Ishikawa (cell line): ENCODE data around the gene UNC79.

Experiments used
- CEBPB ChIP-seq: IDR thresholded peaks from 2 replicates; pipeline ENCODE4 v1.6.1; 2012
- CREB1 ChIP-seq: IDR thresholded peaks from 2 replicates; pipeline ENCODE4 v1.6.1; 2012; ENCODE audit warnings: low read depth
- EGR1 ChIP-seq: IDR thresholded peaks from 2 replicates; pipeline ENCODE4 v1.6.1; 2012
- EP300 ChIP-seq: IDR thresholded peaks from 2 replicates; pipeline ENCODE4 v1.6.1; 2012; ENCODE audit warnings: borderline replicate concordance
- FOXM1 ChIP-seq: IDR thresholded peaks from 2 replicates; pipeline ENCODE4 v1.6.1; 2012; ENCODE audit warnings: low read depth, borderline replicate concordance
- NFIC ChIP-seq: IDR thresholded peaks from 2 replicates; pipeline ENCODE4 v1.6.1; 2012
- RAD21 ChIP-seq: IDR thresholded peaks from 2 replicates; pipeline ENCODE4 v1.6.1; 2012; ENCODE audit warnings: low read depth
- REST ChIP-seq: IDR thresholded peaks from 2 replicates; pipeline ENCODE4 v1.6.1; 2012; ENCODE audit warnings: low read depth, mild to moderate bottlenecking
- TAF1 ChIP-seq: IDR thresholded peaks from 2 replicates; pipeline ENCODE4 v1.6.1; 2012; ENCODE audit warnings: low read depth, mild to moderate bottlenecking
- TCF12 ChIP-seq: IDR thresholded peaks from 2 replicates; pipeline ENCODE4 v1.6.1; 2012; ENCODE audit warnings: low read depth
- TEAD4 ChIP-seq: IDR thresholded peaks from 2 replicates; pipeline ENCODE4 v1.6.1; 2012
- USF1 ChIP-seq: IDR thresholded peaks from 2 replicates; pipeline ENCODE4 v1.6.1; 2012
- YY1 ChIP-seq: IDR thresholded peaks from 2 replicates; pipeline ENCODE4 v1.6.1; 2012; ENCODE audit warnings: low read depth
- ZBTB7A ChIP-seq: IDR thresholded peaks from 2 replicates; pipeline ENCODE4 v1.6.1; 2012; ENCODE audit warnings: low read depth
- TF ChIP-seq, protein P1 (sequence below): IDR thresholded peaks from 2 replicates; pipeline ENCODE4 v1.6.1; 2012

UNC79 gene

GRCh38 chr14:93683226-93683625, 252.5 kb downstream of the UNC79 start:
- TF ChIP-seq EGR1: no peak
- no peak for TF ChIP-seq TCF12
- TF ChIP-seq FOXM1: no peak
- no peak for TF ChIP-seq TEAD4
- TF ChIP-seq EP300: no peak
- no peak for TF ChIP-seq YY1
- TF ChIP-seq, protein P1, sequence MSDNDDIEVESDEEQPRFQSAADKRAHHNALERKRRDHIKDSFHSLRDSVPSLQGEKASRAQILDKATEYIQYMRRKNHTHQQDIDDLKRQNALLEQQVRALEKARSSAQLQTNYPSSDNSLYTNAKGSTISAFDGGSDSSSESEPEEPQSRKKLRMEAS: no peak
- TF ChIP-seq USF1: peak; percentile 92

GRCh38 chr14:93685121-93685895, 254.6 kb downstream of the UNC79 start:
- no peak for TF ChIP-seq EP300
- no peak for TF ChIP-seq REST
- TF ChIP-seq CREB1: no peak
- TF ChIP-seq TEAD4: no peak
- no peak for TF ChIP-seq TCF12
- TF ChIP-seq USF1: no peak
- no peak for TF ChIP-seq CEBPB
- TF ChIP-seq, protein P1: no peak
- no peak for TF ChIP-seq EGR1
- no peak for TF ChIP-seq RAD21
- no peak for TF ChIP-seq NFIC
- TF ChIP-seq YY1: no peak
- TF ChIP-seq FOXM1: no peak
- TF ChIP-seq ZBTB7A: no peak
- no peak for TF ChIP-seq TAF1

- TF ChIP-seq CEBPB (0 out of 2 replicates have a peak, but pooled peaks have one; percentile 22), TEAD4 (no peak)
These were observed 255.5 kb downstream of the UNC79 start for GRCh38 chr14:93686268-93686667.

DNA sequence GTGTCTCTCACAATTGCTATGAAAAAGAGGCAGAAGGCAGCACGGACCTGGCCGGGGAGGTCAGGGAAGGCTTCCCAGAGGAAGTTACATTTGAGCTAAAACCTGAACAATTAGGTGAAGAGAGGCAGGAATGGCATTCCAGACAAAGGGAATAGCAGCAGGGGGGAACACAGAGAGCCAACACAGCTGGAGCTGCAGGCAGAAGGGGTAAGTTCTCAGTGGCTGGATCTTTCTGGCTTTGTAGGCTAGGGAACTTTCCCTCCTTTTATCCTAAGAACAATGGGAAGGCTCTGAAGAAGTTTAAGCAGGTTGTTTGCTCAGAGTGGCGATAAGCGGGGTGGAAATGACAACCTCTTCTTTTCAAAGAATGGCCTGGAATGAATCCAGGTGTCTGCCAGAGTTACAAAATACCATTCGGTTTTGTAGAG, 257.5 kb downstream of the UNC79 start:
- TF ChIP-seq, protein P1: peak; percentile 45
- TF ChIP-seq CREB1 (no peak), RAD21 (no peak; the same call in 1 of the 2 replicates), EP300 (peak; percentile 59; the same call in 1 of the 2 replicates), EGR1 (no peak), NFIC (peak; percentile 74), TEAD4 (peak; percentile 77), TCF12 (peak; percentile 74)

DNA sequence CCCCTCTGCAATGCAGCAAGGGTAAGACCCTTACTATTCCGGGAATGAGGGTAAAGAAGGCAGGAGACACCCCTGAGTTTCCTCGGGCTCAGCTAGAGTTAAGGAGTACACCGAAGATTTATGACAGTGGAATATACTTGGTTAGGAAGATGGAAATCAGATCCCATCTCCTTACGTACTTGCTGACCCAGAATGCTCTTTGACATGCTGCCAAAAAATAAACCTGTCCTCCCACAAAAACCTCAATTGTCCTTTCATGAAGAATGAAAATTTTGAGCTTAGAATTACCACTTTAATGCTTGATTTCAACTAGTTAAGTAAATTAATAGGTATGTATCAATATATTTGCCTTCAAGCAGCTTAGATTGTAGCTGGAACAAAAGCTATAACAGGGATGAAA, 258.1 kb downstream of the UNC79 start:
- TF ChIP-seq YY1 (no peak), NFIC (peak; percentile 63), REST (no peak), TAF1 (no peak), TCF12 (no peak), FOXM1 (no peak), USF1 (no peak), EP300 (peak; percentile 6; the same call in 1 of the 2 replicates), CEBPB (no peak), RAD21 (no peak), ZBTB7A (no peak)

GRCh38 chr14:93690146-93690545, 259.4 kb downstream of the UNC79 start:
- TF ChIP-seq CREB1 (no peak), EP300 (no peak), CEBPB (no peak), REST (no peak), RAD21 (no peak), ZBTB7A (no peak), TCF12 (no peak), EGR1 (no peak), TEAD4 (no peak), FOXM1 (no peak), YY1 (no peak), NFIC (no peak), USF1 (no peak), TAF1 (no peak)
- TF ChIP-seq, protein P1: no peak
